Stimulated activated naive CD8-positive, alpha-beta T cell treated with anti-CD3 and anti-CD28 coated beads, Interleukin-15, amount 100 ng/mL, for 72 hours (primary cell): ENCODE results near the gene CD300A.

Experiments used
- ATAC-seq: fragments of 150-1000 bp; cut with Tn5 transposase; 2 replicates; pipeline ENCODE4 v1.10.0; 2021; ENCODE audit warnings: mild to moderate bottlenecking, moderate library complexity
- DNase-seq, 2 donors: peaks; one replicate each; pipeline ENCODE4 v3.0.0; 2021 to 2022
- H3K27ac Mint-ChIP-seq, 2 donors: one replicate each; pipeline ENCODE4 v1.8.0; 2022; ENCODE audit warnings: mild to moderate bottlenecking in 2 of 2, mixed read lengths in 2 of 2, moderate library complexity in 2 of 2
- H3K27me3 Mint-ChIP-seq: one replicate; pipeline ENCODE4 v1.8.0; 2022; ENCODE audit warnings: mixed read lengths
- H3K4me1 Mint-ChIP-seq: one replicate; pipeline ENCODE4 v1.8.0; 2022; ENCODE audit warnings: mild to moderate bottlenecking, mixed read lengths
- H3K4me3 Mint-ChIP-seq, 2 donors: one replicate each; pipeline ENCODE4 v1.8.0; 2022; ENCODE audit warnings: mild to moderate bottlenecking in 2 of 2, mixed read lengths in 2 of 2, moderate library complexity in 1 of 2
- H3K9me3 Mint-ChIP-seq, 2 donors: one replicate each; pipeline ENCODE4 v1.8.0; 2022; ENCODE audit warnings: mixed read lengths in 2 of 2

Gene CD300A

DNA sequence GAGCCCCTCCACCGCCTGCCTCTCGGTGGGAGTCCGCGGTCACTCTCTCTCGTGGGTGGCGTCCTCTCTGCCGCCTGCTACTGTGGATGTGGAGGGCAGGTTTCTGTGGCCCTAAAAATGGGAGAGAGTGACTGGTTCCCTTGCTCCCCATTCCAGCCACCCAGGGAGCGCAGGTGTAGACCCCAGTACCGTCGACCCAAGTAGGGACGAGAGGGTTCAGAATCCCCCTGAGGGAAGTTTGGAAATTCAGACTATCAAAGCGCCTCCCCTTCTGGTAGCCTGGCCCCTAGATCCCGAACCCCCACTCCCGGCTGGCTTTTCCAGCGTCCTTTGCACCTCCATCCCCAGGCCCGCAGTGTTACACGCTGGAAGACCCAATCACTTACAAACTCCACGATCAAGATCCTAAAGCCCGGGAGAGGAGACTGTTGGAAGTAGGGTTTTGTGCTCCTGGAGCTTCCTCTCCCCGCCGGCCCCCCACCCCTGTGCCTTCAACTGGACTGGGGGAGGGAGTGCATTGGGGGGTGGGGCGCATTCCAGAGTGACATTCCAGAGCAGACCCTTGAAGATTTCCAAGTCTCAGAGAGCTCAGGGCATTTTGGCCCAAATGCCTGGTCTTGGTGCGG, 33.6 kb upstream of the CD300A start:
- Mint-ChIP-seq H3K9me3 (peaks cover 0 to 3% of the 10 kb centered on the region in 2 donors), H3K27ac (no peak overlapping the region), H3K4me1 (peaks cover 26% of the 10 kb centered on the region), H3K27me3 (peaks cover 85% of the 10 kb centered on the region), H3K4me3 (peak overlapping the region; percentile 42 to 63)
- ATAC-seq (no peak), DNase-seq (no peak)

DNA sequence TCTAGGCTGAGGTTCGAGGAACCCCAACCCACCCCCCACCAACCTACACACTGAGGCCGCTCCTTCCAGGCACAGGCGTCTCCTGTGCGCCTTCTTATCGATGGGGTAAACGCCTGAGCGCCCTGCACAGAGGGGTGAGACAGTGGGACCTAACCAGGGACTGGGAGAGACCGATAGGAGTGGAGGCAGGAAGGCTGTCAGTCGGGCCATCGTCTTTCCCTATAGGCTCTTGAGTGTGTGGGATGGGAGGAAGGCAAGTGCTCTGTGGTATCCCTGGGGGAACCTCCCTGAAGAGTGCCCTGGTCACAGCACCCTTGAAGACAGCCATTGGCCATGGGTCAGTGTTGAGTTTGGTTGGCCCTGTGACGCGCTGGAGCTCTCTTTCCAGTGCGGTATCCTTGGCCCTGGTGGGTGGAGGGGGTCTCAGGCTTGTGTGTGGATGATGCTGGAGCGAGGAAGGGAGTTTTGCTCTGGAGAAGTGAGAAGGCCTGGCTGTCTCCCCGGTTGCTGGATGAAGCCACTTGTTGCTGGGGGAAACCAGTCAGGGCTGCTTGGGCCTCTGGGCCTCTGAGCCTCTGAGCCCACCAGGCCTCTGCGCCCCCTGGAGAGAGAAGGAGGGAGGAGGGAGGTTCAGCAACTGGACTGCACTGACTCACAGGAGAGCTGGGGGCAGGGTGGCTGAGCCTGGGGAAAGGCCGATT, 32.9 kb upstream of the CD300A start:
- H3K4me3 Mint-ChIP-seq, result no peak overlapping the region
- H3K27ac Mint-ChIP-seq, result no peak overlapping the region
- peaks cover 1 to 7% of the 10 kb centered on the region in 2 donors for H3K9me3 Mint-ChIP-seq
- no peak for DNase-seq
- ATAC-seq, result no peak
- H3K27me3 Mint-ChIP-seq, result peaks cover 78% of the 10 kb centered on the region
- peaks cover 26% of the 10 kb centered on the region for H3K4me1 Mint-ChIP-seq

DNA sequence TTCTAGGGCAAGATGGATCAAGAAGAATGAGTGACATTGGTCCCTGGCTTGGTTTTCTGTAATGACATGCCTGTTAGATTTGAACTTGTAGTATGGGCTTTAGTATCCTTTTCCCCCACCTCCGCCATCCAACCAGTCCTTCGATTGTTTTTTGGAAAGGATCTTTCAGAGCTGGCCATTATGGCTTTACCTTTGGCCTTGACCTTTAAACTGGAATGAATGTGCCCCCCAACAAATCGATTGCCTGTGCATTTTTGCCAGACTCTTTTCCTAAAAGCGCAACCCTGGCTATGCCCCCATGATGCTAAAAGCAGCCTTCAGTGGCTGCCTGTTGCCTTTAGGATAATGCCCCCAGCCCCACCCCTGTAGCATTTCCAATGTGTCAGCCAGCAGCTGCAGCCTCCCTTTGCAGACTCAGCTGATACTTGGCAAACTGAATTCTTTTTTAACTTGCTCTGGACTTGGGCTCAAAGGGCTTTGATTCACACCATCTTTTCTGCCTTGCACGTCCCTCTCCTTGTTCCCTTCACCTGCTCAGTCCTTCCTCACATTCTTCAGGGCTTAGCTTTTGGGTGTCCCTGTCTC, 30.6 kb upstream of the CD300A start:
- H3K4me1 Mint-ChIP-seq, result peaks cover 24% of the 10 kb centered on the region
- peaks cover 13 to 14% of the 10 kb centered on the region in 2 donors for H3K9me3 Mint-ChIP-seq
- H3K27me3 Mint-ChIP-seq, result peaks cover 57% of the 10 kb centered on the region
- no peak overlapping the region for H3K4me3 Mint-ChIP-seq
- ATAC-seq, result no peak
- no peak overlapping the region for H3K27ac Mint-ChIP-seq
- no peak for DNase-seq

DNA sequence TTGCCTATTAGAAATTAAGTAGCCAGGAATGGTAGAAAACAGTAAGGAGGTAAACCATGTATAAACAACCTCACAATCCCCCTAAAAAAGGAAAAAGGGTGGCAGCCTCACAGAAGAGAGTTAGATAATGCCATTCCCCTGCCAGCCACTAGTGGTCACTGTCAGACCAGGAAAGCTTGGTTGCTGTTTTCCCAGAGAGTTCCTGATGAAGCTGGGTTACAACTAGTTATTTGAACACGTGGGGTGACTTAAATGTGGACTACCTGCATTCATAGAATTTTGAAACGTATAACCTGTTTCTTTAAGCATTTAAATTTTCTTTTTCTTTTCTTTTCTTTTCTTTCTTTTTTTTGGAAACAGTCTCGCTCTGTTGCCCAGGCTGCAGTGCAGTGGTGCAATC, 28.7 kb upstream of the CD300A start:
- Mint-ChIP-seq H3K27me3 (peaks cover 49% of the 10 kb centered on the region), H3K4me1 (peaks cover 13% of the 10 kb centered on the region), H3K27ac (no peak overlapping the region), H3K4me3 (no peak overlapping the region), H3K9me3 (peaks cover 13 to 14% of the 10 kb centered on the region in 2 donors)
- ATAC-seq (no peak), DNase-seq (no peak)

DNA sequence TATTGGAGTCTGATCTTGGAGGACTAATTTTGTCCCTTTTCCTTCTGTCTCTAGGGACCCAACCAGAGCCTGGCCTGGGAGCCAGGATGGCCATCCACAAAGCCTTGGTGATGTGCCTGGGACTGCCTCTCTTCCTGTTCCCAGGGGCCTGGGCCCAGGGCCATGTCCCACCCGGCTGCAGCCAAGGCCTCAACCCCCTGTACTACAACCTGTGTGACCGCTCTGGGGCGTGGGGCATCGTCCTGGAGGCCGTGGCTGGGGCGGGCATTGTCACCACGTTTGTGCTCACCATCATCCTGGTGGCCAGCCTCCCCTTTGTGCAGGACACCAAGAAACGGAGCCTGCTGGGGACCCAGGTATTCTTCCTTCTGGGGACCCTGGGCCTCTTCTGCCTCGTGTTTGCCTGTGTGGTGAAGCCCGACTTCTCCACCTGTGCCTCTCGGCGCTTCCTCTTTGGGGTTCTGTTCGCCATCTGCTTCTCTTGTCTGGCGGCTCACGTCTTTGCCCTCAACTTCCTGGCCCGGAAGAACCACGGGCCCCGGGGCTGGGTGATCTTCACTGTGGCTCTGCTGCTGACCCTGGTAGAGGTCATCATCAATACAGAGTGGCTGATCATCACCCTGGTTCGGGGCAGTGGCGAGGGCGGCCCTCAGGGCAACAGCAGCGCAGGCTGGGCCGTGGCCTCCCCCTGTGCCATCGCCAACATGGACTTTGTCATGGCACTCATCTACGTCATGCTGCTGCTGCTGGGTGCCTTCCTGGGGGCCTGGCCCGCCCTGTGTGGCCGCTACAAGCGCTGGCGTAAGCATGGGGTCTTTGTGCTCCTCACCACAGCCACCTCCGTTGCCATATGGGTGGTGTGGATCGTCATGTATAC, 26.5 kb upstream of the CD300A start:
- no peak for ATAC-seq
- Mint-ChIP-seq H3K27me3 (peaks cover 47% of the 10 kb centered on the region), H3K4me1 (peaks cover 16% of the 10 kb centered on the region), H3K27ac (no peak overlapping the region), H3K9me3 (peaks cover 13 to 14% of the 10 kb centered on the region in 2 donors), H3K4me3 (no peak overlapping the region)
- no peak for DNase-seq

DNA sequence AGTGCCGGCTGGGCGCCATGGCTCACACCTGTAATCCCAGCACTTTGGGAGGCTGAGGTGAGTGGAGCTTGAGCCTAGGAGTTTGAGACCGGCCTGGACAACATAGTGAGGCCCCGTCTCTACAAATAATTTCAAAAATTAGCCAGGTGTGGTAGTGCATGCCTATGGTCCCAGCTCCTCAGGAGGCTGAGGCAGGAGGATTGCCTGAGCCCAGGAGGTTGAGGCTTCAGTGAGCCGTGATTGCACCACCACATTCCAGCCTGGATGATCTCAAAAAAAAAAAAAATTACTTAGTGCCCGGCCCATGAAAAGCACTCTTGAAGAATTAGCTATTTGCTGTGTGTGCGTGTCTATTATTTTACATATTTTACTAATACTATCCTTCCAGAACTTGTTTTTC, 24.9 kb upstream of the CD300A start:
- peaks cover 33% of the 10 kb centered on the region for H3K27me3 Mint-ChIP-seq
- peaks cover 13 to 14% of the 10 kb centered on the region in 2 donors for H3K9me3 Mint-ChIP-seq
- H3K27ac Mint-ChIP-seq, result no peak overlapping the region
- no peak for DNase-seq
- ATAC-seq, result no peak
- H3K4me3 Mint-ChIP-seq, result no peak overlapping the region
- H3K4me1 Mint-ChIP-seq, result peaks cover 24% of the 10 kb centered on the region

DNA sequence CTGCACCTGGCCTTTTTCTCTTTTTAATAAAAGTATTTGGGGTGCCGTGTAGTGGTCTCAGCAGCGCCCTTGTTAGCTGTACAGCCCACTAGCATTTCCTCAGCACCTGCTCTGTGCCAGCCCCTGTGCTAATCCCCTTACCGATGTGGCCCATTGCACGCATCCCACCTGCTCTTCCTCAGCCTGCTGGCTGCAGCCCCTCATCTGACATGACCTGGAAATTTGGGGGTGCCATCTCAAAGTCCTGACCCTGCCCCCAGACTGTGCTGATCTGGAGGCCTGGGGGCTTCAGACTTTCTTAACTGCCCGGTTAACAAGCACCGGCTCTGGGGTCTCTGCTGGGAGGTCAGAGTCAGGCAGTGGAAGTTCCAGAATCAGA, 24.2 kb upstream of the CD300A start:
- no peak overlapping the region for H3K27ac Mint-ChIP-seq
- H3K4me1 Mint-ChIP-seq, result peaks cover 31% of the 10 kb centered on the region
- H3K27me3 Mint-ChIP-seq, result peaks cover 27% of the 10 kb centered on the region
- no peak for ATAC-seq
- H3K9me3 Mint-ChIP-seq, result peaks cover 13 to 14% of the 10 kb centered on the region in 2 donors
- no peak for DNase-seq
- H3K4me3 Mint-ChIP-seq, result no peak overlapping the region

DNA sequence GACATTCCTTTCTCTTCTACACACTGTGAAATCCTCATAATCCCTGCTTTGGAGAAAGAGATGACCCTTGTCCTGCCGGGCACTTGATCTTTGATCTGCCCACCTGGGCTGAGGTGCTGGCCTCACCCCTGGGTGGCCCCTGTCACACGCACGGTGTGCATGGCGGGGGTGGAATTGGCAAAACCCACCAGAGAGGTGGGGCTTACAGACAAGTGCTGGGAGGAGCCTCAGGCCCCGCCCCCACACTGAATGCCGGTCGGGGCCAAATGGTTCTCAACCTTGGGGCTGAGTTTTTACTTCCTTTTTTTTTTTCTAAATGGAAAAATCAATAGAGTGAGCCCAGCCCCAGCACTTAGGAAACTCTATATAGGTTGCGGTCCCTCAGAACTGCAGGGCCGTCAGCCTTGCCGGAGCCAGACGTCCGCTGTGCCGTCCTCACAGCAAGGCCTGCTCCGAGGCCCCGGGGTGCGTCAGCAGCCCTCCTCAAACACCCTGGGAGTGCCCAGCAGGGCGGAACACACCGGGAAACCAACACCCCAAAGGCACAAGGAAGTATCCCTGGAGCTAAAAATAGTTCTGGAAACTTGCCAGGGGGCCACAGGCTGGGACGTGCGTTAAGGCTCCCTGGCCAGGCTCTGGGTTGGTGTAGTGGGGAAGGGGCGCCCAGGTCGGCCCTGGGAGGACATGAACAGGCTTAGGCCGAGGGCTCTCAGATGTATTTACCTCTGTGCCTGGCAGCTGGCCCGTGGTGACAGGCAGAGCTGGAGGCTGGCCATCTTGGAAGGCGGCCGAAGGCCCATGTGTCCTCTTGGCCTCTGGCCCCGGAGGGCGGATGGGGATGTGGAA, 23.5 kb upstream of the CD300A start:
- peaks cover 11 to 13% of the 10 kb centered on the region in 2 donors for H3K9me3 Mint-ChIP-seq
- peaks cover 33% of the 10 kb centered on the region for H3K4me1 Mint-ChIP-seq
- no peak for DNase-seq

DNA sequence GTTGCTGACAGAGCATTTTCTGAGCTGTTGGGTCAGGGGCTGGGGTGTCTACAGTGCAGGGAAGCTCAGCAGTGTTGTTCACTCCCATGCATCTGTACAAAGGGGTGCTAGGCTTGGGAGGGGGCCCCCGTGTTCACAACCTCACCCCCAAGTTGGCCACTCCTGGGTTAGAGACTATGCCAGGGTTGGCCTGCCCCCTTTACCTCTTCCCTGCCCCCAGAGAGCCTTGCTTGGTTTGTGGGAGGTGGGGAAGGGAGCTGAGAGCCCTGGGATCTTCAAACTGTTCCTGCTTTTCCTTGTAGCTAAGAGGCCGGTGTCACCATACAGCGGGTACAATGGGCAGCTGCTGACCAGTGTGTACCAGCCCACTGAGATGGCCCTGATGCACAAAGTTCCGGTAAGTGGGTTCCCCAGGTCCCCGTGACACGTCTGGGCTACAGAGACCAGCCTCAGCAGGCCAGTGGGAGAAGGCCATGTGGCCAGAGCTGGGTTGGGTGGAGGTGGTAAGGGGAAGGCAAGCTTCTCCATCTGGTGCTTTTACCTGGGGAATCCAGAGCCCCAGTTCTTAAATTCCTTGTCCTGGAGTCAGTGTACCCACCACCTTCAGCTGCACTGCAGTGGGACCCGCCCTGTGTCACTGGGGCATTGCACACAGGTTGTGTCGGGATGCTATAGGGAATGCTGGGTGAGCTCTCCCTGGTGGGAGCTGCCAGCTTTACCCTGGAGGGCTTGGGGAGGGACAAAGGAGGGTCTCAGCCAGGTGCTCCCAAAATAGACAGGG, 22.7 kb upstream of the CD300A start:
- Mint-ChIP-seq H3K27ac (peak overlapping the region in 1 of 2 donors; percentile 59), H3K27me3 (peaks cover 27% of the 10 kb centered on the region), H3K4me1 (peaks cover 33% of the 10 kb centered on the region), H3K9me3 (peaks cover 7 to 10% of the 10 kb centered on the region in 2 donors), H3K4me3 (no peak overlapping the region)
- DNase-seq, result no peak
- no peak for ATAC-seq

More for the DNA sequence above, 23.5 kb upstream of the CD300A start:
- peak; percentile 24 for ATAC-seq
- Mint-ChIP-seq H3K27me3 (peaks cover 27% of the 10 kb centered on the region), H3K27ac (peak overlapping the region in 1 of 2 donors; percentile 59), H3K4me3 (peak overlapping the region in 1 of 2 donors; percentile 44)

DNA sequence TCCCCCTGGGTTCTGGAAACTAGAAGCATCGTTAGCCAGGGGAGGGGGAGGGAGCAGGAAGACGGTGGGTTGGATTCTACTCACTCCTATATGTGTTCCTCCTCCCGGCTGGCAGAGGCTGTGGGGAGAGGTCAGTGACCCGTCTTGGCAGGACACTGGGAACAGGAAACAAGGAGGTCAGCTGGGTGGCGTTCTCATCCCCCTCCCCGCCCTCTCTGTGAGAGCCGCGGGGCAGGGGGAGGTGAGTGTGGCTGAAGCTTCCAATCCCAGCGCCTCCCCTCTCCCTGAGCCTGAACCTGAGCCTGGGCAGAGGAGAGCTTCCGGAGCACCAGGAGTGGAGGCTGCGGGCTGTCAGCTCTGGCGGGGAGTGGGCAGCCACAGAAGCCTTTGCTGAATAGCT, 22.0 kb upstream of the CD300A start:
- H3K4me3 Mint-ChIP-seq, result no peak overlapping the region
- DNase-seq (no peak), ATAC-seq (no peak)
- H3K4me1 Mint-ChIP-seq, result peaks cover 33% of the 10 kb centered on the region
- peaks cover 27% of the 10 kb centered on the region for H3K27me3 Mint-ChIP-seq
- H3K9me3 Mint-ChIP-seq, result peaks cover 5 to 7% of the 10 kb centered on the region in 2 donors
- H3K27ac Mint-ChIP-seq, result no peak overlapping the region

DNA sequence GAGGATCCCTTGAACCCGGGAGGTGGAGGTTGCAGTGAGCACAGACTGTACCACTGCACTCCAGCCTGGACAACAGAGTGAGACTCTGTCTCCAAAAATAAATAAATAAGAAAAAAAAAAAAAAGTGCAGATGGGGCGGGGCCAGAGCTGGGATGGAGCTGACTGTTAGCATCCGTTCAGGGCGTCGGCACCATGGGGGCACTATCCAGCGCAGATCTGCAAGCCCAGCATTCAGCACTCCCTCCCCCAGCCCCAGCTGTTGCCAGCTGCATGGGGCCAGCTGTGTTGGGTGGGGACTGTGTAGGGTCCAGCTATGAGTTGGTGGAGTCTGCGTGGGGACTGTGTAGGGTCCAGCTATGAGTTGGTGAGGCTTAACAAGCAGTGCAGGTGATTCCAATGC, 21.3 kb upstream of the CD300A start:
- no peak overlapping the region for H3K27ac Mint-ChIP-seq
- peaks cover 27% of the 10 kb centered on the region for H3K27me3 Mint-ChIP-seq
- peaks cover 29% of the 10 kb centered on the region for H3K4me1 Mint-ChIP-seq
- DNase-seq (no peak), ATAC-seq (no peak)
- peaks cover 2% of the 10 kb centered on the region in 2 donors for H3K9me3 Mint-ChIP-seq
- no peak overlapping the region for H3K4me3 Mint-ChIP-seq

DNA sequence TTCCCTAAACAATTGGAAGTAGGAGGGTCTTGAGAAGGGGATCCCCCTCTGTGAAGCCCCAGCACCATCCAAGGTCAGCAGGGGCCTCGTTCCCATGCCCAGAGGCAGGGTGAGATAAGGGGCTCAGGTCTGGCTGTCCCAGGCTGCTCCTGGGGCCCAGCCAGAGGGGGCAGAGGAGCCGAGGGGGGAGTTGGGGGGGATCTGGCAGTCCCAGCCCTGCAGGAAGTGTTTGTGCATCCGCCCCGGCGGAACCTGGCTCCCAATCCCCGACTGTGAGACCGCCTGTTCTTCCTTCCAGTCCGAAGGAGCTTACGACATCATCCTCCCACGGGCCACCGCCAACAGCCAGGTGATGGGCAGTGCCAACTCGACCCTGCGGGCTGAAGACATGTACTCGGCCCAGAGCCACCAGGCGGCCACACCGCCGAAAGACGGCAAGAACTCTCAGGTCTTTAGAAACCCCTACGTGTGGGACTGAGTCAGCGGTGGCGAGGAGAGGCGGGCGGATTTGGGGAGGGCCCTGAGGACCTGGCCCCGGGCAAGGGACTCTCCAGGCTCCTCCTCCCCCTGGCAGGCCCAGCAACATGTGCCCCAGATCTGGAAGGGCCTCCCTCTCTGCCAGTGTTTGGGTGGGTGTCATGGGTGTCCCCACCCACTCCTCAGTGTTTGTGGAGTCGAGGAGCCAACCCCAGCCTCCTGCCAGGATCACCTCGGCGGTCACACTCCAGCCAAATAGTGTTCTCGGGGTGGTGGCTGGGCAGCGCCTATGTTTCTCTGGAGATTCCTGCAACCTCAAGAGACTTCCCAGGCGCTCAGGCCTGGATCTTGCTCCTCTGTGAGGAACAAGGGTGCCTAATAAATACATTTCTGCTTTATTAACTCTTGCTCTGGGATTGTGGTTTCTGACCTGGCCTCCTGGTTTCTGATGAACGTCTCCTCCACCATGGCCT, 19.6 kb upstream of the CD300A start:
- peak overlapping the region; percentile 53 to 69 for H3K4me3 Mint-ChIP-seq
- ATAC-seq, result peak; percentile 86

DNA sequence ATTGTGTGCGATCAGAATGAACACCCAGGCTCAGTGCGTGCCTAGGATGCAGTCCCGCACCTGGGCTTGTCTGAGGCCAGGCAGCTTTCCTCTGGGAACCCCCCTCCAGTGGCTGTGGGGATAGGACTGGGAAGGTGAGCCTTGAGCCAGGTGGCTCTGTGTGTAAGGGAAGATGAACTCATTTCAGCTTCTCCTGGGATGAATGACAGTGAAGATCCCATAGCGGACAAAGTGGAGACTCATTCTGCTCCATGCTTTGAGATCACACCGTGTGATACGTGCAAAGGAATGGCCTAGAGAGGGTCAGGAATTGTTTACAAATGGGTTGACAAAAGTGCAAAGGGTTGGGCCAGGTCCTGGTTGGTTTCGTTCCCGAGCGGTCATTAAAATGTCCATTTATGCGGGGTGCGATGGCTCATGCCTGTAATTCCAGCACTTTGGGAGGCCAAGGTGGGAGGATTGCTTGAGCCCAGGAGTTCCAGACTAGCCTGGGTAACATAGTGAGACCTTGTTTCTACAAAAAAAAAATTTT, 18.7 kb upstream of the CD300A start:
- DNase-seq, result no peak
- Mint-ChIP-seq H3K9me3 (no peaks in the 10 kb centered on the region), H3K27me3 (peaks cover 25% of the 10 kb centered on the region), H3K4me1 (peaks cover 31% of the 10 kb centered on the region), H3K27ac (no peak overlapping the region), H3K4me3 (no peak overlapping the region)
- no peak for ATAC-seq

More for the DNA sequence above, 19.6 kb upstream of the CD300A start:
- DNase-seq, result peak in 1 of 2 donors; percentile 54
- Mint-ChIP-seq H3K27ac (no peak overlapping the region), H3K27me3 (peaks cover 27% of the 10 kb centered on the region), H3K4me1 (peaks cover 27% of the 10 kb centered on the region), H3K9me3 (no peaks in the 10 kb centered on the region)
